ENCODE data around the gene RNF152.
A peak's percentile ranks its signal among the peaks of the same experiment; 100 is the strongest.

RNF152 gene

DNA sequence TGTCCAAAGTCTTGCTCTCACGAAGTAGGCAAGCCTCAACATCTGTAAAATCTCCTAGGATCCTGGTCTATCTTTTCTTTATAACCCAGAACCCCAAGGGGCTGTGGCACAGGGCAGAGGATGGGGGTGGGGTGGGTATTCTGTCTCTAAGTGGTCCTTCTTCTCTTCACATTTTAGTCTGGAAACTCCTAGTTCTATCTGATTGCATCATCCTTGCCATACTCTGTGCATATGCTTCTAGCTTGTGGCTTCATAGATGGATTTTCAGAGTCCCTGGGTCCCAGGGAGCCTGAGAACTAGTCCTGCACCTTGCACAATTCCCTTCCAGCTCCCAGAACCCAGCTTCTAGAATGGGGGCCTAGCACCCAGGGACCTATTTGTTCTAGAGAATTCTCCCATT, 52.5 kb downstream of the RNF152 start:
- Histone ChIP-seq H3K9me3 (no peaks in the 10 kb centered on the region), H3K27me3 (no peaks in the 10 kb centered on the region), H3K36me3 (no peaks in the 10 kb centered on the region), H3K4me3 (no peak overlapping the region), H3K4me1 (peaks cover 5 to 53% (median 20%) of the 10 kb centered on the region in 4 donors), H3K27ac (no peak overlapping the region)
- TF ChIP-seq, protein P1, sequence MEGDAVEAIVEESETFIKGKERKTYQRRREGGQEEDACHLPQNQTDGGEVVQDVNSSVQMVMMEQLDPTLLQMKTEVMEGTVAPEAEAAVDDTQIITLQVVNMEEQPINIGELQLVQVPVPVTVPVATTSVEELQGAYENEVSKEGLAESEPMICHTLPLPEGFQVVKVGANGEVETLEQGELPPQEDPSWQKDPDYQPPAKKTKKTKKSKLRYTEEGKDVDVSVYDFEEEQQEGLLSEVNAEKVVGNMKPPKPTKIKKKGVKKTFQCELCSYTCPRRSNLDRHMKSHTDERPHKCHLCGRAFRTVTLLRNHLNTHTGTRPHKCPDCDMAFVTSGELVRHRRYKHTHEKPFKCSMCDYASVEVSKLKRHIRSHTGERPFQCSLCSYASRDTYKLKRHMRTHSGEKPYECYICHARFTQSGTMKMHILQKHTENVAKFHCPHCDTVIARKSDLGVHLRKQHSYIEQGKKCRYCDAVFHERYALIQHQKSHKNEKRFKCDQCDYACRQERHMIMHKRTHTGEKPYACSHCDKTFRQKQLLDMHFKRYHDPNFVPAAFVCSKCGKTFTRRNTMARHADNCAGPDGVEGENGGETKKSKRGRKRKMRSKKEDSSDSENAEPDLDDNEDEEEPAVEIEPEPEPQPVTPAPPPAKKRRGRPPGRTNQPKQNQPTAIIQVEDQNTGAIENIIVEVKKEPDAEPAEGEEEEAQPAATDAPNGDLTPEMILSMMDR (IDR thresholded peaks at IDR 0.05), result no peak
- DNase-seq, result no peak
- intact Hi-C loops (cut with DNase I; ENCODE audit: low total_unique reads), result no loop called here

DNA sequence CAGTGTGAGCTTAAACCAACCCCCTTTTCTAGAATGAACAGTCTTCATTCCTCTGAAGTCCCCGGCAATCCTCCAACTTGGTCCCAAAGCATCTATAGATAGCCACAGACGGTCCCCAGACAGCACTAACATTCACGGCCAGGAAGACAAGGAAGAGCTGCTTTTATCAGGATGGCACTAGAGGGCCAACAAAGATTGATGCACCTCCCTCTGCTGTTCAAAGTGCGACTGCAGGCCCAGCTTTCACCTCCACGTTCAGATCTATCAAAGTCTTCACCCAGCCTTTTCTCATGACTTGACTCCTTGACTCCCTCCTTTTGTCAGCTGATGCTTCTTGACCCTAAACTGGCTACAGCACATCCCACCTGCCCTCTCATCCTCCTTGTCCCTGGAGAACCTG, 54.3 kb downstream of the RNF152 start:
- no peak for DNase-seq
- Histone ChIP-seq H3K27ac (peak overlapping the region in 1 of 2 donors; percentile 1), H3K4me3 (no peak overlapping the region), H3K4me1 (peaks cover 5 to 69% (median 25%) of the 10 kb centered on the region in 4 donors), H3K9me3 (no peaks in the 10 kb centered on the region), H3K27me3 (no peaks in the 10 kb centered on the region), H3K36me3 (no peaks in the 10 kb centered on the region)
- intact Hi-C loops (cut with DNase I; ENCODE audit: low total_unique reads), result no loop called here
- TF ChIP-seq, protein P1 (IDR thresholded peaks at IDR 0.05), result no peak

DNA sequence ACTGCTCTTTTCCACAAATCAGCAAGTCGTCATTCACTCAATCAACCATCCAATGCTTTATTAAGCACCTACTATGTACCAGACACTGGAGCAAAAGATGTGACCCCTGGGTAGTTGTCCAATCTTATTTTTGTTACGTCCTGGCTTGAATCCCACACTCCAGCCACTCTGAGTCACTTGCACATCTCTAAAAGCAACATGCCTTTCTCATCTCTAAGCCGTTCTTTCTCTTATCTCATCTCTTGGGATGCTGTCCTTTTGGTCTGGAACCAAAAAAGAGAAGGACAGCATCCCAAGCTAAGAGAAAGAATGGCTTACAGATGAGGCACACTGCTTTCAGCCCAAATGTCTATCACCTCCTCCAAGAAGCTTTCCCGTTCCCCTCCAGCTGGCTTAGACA, 58.8 kb downstream of the RNF152 start:
- Histone ChIP-seq H3K27ac (no peak overlapping the region), H3K4me3 (no peak overlapping the region), H3K27me3 (no peaks in the 10 kb centered on the region), H3K4me1 (peaks cover 0 to 71% (median 18%) of the 10 kb centered on the region in 4 donors), H3K36me3 (no peaks in the 10 kb centered on the region), H3K9me3 (no peaks in the 10 kb centered on the region)
- no peak for DNase-seq
- TF ChIP-seq, protein P1 (IDR thresholded peaks at IDR 0.05), result no peak
- intact Hi-C loops (cut with DNase I; ENCODE audit: low total_unique reads), result no loop called here

DNA sequence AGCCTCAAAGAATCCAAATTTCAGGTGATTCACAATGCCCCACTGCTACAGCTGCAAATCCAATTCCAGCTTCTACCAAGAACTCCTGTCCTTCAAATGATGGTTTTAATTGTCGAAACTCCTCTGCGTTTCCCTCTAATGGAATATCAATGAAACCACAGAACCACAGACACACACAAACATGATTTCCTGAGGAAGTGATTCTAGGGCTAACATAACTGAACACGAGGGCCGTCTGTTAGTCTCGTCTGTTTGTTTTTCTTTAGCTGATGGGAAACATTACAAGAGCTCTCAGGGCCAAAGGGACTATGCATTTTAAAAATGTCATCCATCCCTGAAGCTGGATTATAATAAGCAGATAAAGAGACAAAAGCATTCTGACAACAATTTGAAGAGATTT, 59.4 kb downstream of the RNF152 start:
- peaks cover 0 to 67% (median 17%) of the 10 kb centered on the region in 4 donors for H3K4me1 ChIP-seq
- H3K36me3 ChIP-seq, result no peaks in the 10 kb centered on the region
- no peak overlapping the region for H3K4me3 ChIP-seq
- intact Hi-C loops (cut with DNase I; ENCODE audit: low total_unique reads), result no loop called here
- H3K27me3 ChIP-seq, result no peaks in the 10 kb centered on the region
- TF ChIP-seq, protein P1 (IDR thresholded peaks at IDR 0.05), result no peak
- no peak for DNase-seq
- no peaks in the 10 kb centered on the region for H3K9me3 ChIP-seq
- H3K27ac ChIP-seq, result no peak overlapping the region

DNA sequence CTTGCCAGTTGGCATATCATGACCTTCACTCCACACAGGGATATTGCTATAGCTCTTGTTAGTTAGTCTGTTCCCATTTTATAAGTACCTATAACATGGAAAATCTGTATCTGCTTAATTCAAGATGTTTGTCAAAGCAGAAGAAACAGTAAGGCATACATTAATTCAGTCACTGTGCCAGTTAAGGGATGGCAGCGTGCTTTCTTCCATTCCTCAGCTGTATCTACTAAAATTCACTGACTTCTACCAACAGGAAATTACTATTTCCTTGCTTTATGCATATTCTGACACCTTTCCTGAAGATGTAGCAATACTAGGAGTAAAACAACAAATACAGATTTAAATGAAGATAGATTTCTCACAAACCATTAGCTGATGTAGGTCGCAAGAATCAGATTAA, 59.9 kb downstream of the RNF152 start:
- DNase-seq, result no peak
- TF ChIP-seq, protein P1 (IDR thresholded peaks at IDR 0.05), result no peak
- Histone ChIP-seq H3K36me3 (no peaks in the 10 kb centered on the region), H3K4me3 (no peak overlapping the region), H3K4me1 (peaks cover 0 to 65% (median 14%) of the 10 kb centered on the region in 4 donors), H3K9me3 (no peaks in the 10 kb centered on the region), H3K27me3 (no peaks in the 10 kb centered on the region), H3K27ac (no peak overlapping the region)
- intact Hi-C loops (cut with DNase I; ENCODE audit: low total_unique reads), result no loop called here

DNA sequence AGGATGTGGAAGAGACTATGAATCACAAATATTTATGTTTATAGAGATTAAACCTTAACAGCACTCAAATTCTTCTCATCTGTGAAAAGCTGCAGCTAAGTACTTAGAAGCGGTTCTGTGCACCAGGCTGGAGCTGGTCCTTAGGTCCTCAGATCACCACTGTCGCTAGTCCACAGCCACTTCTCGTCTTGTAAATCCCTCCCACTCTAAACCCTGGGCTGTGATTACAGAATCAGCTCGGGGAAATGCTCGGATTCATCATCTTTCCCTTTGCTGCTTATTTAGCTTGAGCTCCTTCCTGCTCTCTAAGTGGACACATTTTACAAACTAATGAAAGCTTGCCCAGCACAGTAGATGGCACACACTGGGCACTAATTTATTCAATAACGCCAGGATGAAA, 61.7 kb downstream of the RNF152 start:
- no peak for DNase-seq
- H3K9me3 ChIP-seq, result no peaks in the 10 kb centered on the region
- TF ChIP-seq, protein P1 (IDR thresholded peaks at IDR 0.05), result no peak
- intact Hi-C loops (cut with DNase I; ENCODE audit: low total_unique reads), result no loop called here
- no peaks in the 10 kb centered on the region for H3K36me3 ChIP-seq
- no peak overlapping the region for H3K27ac ChIP-seq
- H3K4me3 ChIP-seq, result peak overlapping the region in 1 of 2 donors; percentile 0
- H3K4me1 ChIP-seq, result peaks cover 0 to 52% (median 9%) of the 10 kb centered on the region in 4 donors
- H3K27me3 ChIP-seq, result no peaks in the 10 kb centered on the region

Data from tibial artery (tissue), 4 donors.